M059J (cell line): ENCODE results near the gene LRRN4. TPM values are rescaled to one million over a fixed set of nuclear protein-coding genes. Genes with fewer than 3 reads are reported as not detected.

Source experiments
- total RNA-seq: library from RNA; depleted of rRNA; stranded (reverse); fragments of >200 nt; shearing (Covaris generic); gene quantifications from 2 replicates; pipeline ENCODE4 v1.2.3, GENCODE V29; 2014; rRNA removed

LRRN4 gene
- total RNA-seq, 1 experiment from 2014 or later, result 1.3 TPM

Other genes with a start within 250 kb of the LRRN4 start
- gene CHGB, start 142.6 kb downstream of the LRRN4 start, total RNA-seq, result 0.64 TPM in 1 of 2 replicates, not detected in the other
- gene TRMT6, start 103.5 kb downstream of the LRRN4 start, total RNA-seq, result 31.3 and 34.2 TPM in 2 replicates
- gene MCM8, start 103.4 kb downstream of the LRRN4 start, total RNA-seq, result 30.4 and 36.2 TPM in 2 replicates
- 85.0 and 95.1 TPM in 2 replicates for gene CRLS1, start 47.9 kb downstream of the LRRN4 start, total RNA-seq
- 2.0 and 2.2 TPM in 2 replicates for gene FERMT1, start 69.0 kb upstream of the LRRN4 start, total RNA-seq